ENCODE results near the gene DIS3L2.
"Not testable (repeated sequence)": the region's sequence is repeated elsewhere in the genome, so short reads cannot be mapped to it uniquely, and the experiment has no call there.

DIS3L2 gene

DNA sequence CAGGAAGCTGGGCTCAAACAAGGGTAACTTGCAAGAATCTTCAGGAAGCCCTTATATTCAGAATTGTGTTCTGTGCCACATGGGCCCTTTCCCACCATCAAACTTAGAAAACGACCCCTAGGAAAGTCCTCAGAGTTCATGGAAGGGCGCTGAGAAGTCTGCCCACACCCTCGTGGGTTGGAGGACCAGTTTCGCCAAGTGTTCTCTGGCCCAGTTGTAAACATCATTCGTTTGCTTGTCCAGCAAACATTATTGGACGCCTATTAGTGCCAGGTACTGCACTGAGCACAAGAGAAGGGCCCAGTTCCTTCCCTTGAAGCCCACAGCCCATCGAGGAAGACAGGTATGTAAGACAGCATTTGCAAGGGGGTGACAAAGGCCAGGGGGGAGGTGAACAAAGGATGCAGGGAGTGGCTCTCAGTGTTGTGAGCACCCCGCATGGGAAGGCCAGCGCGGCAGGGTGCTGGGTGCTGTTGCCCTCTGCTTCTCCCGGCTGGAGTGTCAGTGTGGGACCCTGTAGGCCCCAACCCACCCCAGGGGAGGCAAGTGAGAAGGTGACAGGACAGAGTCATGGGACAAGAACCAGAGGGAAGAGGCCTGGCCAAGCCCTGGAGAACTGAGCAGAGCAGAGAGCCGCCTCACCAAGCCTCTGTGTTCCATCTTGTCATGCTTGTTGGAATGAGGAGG lies 356.8 kb downstream of the DIS3L2 start:
- Mint-ChIP-seq H3K27me3 (no peaks in the 10 kb centered on the region), H3K36me3 (peaks cover 2% of the 10 kb centered on the region), H3K4me1 (ENCODE audit: low read depth) (peaks cover 99% of the 10 kb centered on the region), H3K9me3 (ENCODE audit: low read depth) (peaks cover 4% of the 10 kb centered on the region), H3K4me3 (peak overlapping the region; percentile 42), H3K27ac (peak overlapping the region; percentile 89)

DNA sequence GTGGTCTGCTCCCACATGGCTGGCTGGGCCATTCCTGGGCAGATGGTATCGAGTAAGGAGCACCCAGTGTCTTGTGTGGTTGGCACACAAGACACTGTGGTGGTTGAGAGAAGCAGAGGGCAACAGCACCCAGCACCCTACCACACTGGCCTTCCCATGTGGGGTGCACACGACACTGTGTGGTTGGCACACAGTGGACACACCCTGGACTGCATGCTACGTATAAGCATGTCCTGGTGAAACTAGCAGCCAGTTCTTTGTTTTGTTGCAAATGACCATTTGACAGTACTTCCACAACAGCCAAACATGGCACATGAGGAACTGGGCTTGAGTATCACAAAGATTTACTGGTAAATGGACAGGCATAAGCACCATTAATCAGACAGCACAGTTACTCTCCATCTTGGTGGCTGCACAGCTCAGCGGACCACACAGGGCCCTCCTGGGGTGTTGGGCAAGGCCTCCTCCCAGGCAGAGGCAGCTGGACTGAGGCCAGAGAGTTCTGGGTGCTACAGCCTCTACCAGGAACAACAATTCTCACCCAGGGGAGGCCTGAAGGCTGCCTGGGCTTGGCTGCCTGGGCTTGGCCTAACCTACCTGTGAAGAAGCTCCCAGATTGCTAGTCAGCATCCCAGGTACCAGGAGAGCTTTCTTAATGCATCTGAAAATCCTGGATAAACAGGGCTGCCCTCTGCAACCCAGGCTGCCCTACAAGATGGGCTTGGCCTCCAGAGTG lies 357.7 kb downstream of the DIS3L2 start:
- peak overlapping the region; percentile 36 for H3K4me3 Mint-ChIP-seq

DNA sequence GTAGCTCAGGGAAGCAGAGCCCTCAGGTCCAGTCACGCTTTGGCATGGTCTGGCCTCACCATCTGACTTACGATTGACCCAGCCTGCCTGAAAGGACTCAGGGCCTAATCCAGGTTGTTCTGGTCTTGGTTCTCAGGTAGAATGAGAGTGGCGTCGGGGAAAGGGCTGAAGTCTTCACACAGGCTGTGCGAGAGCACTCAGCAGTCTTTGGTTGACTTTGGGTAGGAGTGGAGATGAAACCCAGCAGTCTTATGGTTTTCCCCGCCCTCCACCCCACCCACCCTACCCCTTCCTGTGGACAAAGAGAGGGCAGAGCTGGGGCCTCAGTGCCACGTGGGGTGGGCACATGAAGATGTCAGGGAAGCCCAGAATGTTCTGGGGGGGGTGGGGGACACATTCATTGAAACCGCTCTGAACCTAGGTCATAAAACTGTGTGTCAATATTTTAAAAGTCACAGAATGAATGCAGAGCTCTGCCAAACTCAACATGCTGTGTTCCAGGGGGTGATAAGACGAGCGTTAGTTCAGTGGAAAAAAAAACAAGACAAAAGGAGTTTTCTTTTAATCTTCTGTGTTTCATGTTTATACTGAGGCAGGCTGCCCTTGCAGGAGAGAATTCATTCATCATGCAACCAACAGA lies 358.4 kb downstream of the DIS3L2 start:
- H3K9me3 Mint-ChIP-seq (ENCODE audit: low read depth), result no peaks in the 10 kb centered on the region
- peak overlapping the region; percentile 89 for H3K27ac Mint-ChIP-seq
- no peaks in the 10 kb centered on the region for H3K27me3 Mint-ChIP-seq
- peaks cover 89% of the 10 kb centered on the region for H3K4me1 Mint-ChIP-seq (ENCODE audit: low read depth)
- H3K4me3 Mint-ChIP-seq, result peak overlapping the region; percentile 47
- no peaks in the 10 kb centered on the region for H3K36me3 Mint-ChIP-seq

More for the DNA sequence above, 357.7 kb downstream of the DIS3L2 start:
- no peaks in the 10 kb centered on the region for H3K36me3 Mint-ChIP-seq
- peak overlapping the region; percentile 89 for H3K27ac Mint-ChIP-seq
- peaks cover 96% of the 10 kb centered on the region for H3K4me1 Mint-ChIP-seq (ENCODE audit: low read depth)
- H3K9me3 Mint-ChIP-seq (ENCODE audit: low read depth), result no peaks in the 10 kb centered on the region
- H3K27me3 Mint-ChIP-seq, result no peaks in the 10 kb centered on the region

DNA sequence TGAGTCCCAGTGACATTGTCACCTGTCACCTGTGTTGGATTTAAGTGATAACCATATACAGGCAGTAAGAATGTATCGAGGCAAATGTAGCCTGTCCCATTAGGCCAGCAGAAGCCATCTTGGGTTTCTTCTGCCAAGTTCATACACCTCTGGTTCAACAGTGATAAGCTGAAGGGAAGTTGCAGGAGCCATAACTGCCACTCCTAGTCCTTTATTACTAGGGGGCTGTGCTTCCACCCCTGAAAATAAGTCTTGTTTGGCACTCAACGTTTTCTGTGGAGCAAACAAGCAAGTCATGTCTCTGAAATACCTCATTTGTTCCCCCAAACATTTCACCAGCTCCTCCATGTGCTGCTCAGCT lies 358.9 kb downstream of the DIS3L2 start:
- Mint-ChIP-seq H3K36me3 (no peaks in the 10 kb centered on the region), H3K27me3 (no peaks in the 10 kb centered on the region), H3K4me3 (peak overlapping the region; percentile 12), H3K9me3 (ENCODE audit: low read depth) (no peaks in the 10 kb centered on the region), H3K27ac (peak overlapping the region; percentile 89), H3K4me1 (ENCODE audit: low read depth) (peaks cover 84% of the 10 kb centered on the region)

DNA sequence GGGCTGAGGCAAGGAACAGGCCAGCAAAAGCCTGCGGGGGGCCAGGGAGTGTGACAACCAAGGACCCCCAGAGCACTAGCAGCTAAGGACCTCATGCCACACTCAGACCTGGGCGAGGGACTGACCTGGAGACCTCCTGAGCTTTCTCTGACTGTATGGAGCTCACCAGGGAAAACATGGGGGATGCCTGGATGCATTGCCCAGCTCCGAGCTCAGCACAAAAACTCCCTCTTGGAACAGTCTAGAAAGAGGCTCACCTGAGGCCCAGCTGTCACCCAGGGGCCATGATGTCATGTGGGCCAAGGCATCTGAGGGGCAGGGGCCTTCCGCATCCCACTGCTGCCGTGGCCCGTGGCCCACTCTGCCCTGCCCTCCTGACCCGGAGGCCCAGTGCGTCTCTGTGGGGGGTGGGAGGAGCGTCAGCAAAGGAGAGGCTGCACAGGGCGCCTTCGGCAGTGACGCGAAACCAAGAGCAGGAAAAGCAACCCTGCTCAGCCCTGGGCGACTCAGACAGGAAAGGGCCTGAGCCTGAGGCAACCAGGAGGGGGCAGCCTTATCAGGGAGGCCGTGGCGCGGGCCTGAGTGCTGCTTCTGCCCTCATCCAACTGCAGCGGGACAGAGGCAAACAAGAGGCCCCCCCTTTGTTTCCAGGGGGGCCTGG lies 359.8 kb downstream of the DIS3L2 start:
- Mint-ChIP-seq H3K4me1 (ENCODE audit: low read depth) (peaks cover 75% of the 10 kb centered on the region), H3K4me3 (no peak overlapping the region), H3K36me3 (no peaks in the 10 kb centered on the region), H3K27me3 (no peaks in the 10 kb centered on the region), H3K27ac (peak overlapping the region; percentile 89), H3K9me3 (ENCODE audit: low read depth) (no peaks in the 10 kb centered on the region)

DNA sequence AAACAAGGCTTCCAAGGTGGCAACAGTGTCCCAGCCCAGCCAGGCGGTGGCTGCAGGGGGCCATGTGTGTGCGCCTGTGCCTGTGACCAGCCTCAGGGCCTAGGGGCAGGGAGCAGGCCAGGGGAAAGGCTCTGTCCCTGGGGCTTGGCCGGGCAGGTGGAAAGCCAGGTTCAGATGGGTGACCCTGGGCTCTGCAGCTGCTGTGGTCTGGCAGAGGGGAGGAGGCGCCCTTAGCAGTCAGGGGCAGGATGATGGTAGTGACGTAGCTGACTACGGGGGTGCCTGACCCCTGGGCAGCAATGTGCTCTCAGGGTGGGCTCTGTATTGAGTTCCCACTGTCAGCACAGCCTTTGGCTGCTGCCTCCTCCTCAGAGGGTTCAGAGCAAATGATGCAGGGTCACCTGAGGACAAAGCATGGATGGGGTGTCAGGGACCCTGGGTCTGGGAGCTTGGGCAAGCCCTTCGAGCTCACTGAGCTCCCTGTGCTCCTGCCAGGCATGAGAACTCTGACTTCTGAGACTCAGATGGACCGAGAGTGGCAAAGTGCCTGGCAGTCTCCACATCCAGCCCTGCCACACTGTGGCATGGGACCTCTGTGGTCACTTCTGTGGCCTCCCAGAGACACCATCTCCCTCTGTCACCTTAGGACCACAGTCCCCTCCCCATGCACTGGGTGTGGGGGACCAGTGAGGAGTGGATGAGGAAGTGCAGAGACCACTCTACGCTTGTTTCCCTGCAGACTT lies 360.5 kb downstream of the DIS3L2 start:
- Mint-ChIP-seq H3K4me1 (ENCODE audit: low read depth) (peaks cover 70% of the 10 kb centered on the region), H3K27me3 (no peaks in the 10 kb centered on the region), H3K36me3 (no peaks in the 10 kb centered on the region), H3K9me3 (ENCODE audit: low read depth) (no peaks in the 10 kb centered on the region), H3K27ac (no peak overlapping the region), H3K4me3 (peak overlapping the region; percentile 34)

DNA sequence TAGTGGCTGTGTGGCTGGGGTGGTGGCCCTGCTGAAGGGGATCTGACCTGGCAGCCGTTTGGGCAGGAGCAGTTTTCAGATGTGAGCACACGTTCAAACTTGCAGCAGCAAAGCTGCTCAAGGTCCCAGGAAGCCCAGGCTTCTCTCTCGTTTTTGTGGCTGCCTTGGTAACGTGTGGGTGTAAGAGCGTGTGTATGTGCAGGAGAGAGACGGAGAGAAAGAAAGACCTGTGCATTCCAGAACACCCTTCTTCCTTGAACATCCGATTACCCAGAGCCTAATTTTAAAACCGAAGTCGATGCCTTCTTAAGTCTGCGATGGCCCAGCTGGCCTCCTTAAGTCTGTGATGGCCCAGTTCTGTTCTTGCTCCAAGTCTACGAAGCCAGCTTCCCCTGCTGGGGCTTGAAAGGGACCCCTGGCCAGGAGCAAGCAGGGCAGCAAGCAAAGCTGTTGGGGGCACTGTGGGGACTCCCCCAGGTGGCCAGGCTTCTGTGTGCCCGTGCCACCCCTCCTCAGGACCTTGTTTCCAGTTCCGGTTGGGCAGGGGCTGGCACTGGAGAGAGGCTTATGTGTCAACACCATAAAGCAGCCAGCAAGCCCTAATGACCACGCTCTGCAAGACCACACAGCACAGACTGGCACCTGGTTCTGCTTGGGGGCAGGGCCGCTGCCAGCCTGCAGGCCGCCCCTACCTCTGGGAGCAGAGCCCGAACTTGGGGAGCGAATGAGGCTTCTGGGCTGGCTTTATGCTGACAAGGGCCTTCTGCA lies 361.2 kb downstream of the DIS3L2 start:
- H3K4me1 Mint-ChIP-seq (ENCODE audit: low read depth), result peaks cover 67% of the 10 kb centered on the region
- H3K4me3 Mint-ChIP-seq, result peak overlapping the region; percentile 34
- H3K27me3 Mint-ChIP-seq, result no peaks in the 10 kb centered on the region
- no peaks in the 10 kb centered on the region for H3K9me3 Mint-ChIP-seq (ENCODE audit: low read depth)
- no peaks in the 10 kb centered on the region for H3K36me3 Mint-ChIP-seq
- peak overlapping the region; percentile 55 for H3K27ac Mint-ChIP-seq

DNA sequence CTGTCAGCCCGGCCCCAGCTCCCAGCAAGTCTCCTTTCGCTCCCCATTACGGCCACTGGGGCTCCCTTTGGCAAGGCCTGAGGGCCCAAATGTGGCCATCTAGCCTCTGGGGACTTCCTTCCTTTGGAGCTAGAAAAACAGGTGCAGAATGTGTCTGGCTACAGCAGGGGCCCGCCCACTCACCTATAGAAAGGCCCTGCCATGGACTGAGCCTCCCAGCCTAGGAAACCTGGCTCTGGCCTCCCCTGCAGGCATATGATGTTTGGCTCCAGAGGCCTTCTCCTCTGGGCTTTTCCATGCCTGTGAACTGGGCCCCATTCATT lies 361.8 kb downstream of the DIS3L2 start:
- Mint-ChIP-seq H3K4me1 (ENCODE audit: low read depth) (peaks cover 61% of the 10 kb centered on the region), H3K36me3 (no peaks in the 10 kb centered on the region), H3K27me3 (no peaks in the 10 kb centered on the region), H3K27ac (no peak overlapping the region), H3K4me3 (no peak overlapping the region), H3K9me3 (ENCODE audit: low read depth) (no peaks in the 10 kb centered on the region)

DNA sequence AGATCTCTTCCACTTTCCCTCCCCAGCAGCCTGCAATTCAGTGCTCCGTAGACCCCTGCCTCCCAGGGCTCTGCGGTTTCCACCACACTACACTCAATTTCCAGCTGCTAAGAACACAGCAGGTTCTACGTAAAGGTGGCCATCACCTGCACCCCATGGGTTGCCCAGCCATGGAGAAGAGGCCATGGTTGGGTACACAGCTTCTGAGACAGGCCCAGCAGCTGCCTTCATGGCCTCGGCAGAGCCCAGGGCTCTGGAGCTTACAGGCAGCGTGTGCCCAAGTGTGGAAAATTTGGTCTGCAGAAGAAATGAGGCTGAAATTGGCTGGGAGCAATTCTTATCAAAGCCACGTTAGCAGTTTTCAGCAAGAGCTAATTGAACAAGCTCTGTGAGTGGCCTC lies 362.5 kb downstream of the DIS3L2 start:
- Mint-ChIP-seq H3K4me3 (peak overlapping the region; percentile 35), H3K4me1 (ENCODE audit: low read depth) (peaks cover 54% of the 10 kb centered on the region)
- not testable (repeated sequence) for H3K9me3 Mint-ChIP-seq (ENCODE audit: low read depth); H3K36me3 Mint-ChIP-seq; H3K27ac Mint-ChIP-seq; H3K27me3 Mint-ChIP-seq

DNA sequence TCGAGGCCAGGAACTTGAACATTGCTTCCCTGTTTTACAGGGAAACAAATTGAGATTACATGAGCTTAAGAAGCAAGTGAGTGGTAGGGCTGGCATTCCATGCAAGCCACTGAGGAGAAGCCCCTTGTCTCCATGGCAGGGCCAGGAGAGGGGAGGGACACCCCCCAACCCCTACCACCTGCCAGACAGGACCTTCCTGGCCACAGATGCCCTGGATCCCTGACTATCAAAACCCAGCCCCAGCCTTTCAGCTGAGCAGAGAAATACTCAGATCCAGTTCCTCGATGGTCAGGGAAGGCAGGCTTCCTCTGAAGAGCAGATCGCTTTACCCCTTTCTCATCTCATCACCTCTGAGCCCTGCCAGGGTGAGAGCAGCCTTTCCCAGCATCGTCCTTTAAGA lies 363.3 kb downstream of the DIS3L2 start:
- Mint-ChIP-seq H3K4me3 (no peak overlapping the region), H3K4me1 (ENCODE audit: low read depth) (peaks cover 46% of the 10 kb centered on the region), H3K27ac (no peak overlapping the region), H3K36me3 (no peaks in the 10 kb centered on the region), H3K9me3 (ENCODE audit: low read depth) (no peaks in the 10 kb centered on the region), H3K27me3 (no peaks in the 10 kb centered on the region)

DNA sequence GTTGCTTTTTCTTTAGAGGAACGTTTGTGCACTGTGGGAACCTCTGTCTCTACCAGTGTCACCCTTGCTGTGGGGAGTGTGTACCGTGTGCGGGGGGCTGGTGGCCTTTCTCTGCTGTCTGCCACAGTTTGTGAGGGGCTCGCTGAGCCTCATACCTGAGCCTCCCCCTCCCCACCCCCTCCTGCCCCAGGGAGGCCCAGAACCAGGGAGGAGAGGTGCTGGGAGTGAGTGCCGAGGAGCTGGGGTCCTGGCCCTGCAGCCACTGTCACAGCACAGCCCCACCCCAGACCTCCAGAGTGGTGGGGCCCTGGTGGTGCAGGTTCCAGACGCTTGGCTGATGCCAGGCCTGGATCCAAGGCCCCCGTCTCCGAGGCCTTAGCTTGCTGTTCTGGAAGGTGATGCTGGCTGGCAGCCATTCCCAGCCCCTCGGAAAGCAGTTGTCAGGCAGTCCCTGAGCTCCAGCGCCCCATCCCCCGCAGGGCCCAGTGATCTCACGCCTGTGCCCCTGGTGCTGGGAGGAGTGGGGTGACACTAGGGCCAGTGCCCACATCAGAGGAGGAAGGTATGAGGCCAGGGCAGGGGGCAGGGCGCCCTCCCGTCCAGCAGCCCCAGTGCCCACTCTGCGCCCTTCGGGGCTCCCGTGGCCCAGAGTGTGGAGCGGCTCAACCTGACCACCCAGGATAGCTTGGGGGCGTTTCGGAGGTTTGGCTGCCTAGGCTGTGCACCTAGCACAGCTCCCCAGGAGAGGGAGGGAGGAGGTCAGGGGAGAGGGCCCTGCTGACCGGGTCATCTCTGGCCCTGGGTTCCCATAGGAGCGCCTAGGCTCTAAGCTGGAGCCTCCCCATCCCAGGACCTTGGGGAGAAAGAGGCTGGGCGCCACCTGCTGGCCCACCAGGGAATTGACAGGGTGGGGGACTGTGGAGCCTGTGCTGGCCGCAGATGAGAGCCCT lies 364.1 kb downstream of the DIS3L2 start:
- Mint-ChIP-seq H3K4me1 (ENCODE audit: low read depth) (peaks cover 38% of the 10 kb centered on the region), H3K4me3 (no peak overlapping the region), H3K27me3 (no peaks in the 10 kb centered on the region), H3K9me3 (ENCODE audit: low read depth) (no peaks in the 10 kb centered on the region), H3K27ac (no peak overlapping the region), H3K36me3 (no peaks in the 10 kb centered on the region)

DNA sequence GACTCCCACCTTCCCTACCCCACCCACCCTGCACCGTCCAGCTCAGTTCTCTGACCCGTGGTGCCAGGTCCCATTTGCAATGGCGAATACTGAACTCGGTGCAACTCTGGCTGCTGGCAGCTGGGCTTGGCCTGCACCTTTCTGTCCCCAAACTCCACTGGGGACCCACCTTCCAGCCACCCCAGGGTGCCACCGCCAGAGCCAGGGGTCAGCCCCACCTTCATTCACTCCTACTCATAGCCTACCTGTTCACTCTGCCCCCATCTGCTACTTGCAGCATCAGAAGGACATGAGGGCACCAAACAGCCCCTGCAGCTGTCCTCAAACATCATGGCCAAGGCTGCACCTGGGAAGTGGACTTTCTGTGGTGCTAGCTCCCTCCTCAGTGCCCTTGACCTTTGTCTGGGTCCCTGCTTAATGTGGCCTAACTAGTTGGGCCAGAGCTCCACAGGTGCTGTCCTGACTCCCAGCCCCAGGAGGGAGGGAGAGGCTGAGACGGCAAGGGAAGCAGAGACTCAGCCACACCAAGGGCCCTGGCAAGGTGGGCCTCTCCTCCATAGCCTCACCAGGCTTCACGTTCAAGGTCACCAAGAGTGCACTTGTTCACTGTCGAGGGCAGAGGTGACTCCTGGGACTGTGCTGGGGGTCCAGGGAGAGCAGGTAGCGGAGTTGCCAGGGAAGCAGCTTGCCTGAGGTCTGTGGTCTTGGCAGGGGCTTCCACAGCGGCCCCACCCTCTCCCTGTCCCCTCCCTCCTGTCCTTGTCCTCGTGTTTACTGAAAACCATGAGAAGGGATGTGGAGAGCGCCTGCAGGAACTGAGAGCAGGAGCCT lies 365.0 kb downstream of the DIS3L2 start:
- H3K27ac Mint-ChIP-seq; H3K36me3 Mint-ChIP-seq; H3K4me3 Mint-ChIP-seq; H3K9me3 Mint-ChIP-seq (ENCODE audit: low read depth); H3K27me3 Mint-ChIP-seq: not testable (repeated sequence)
- peaks cover 29% of the 10 kb centered on the region for H3K4me1 Mint-ChIP-seq (ENCODE audit: low read depth)
